Measurements from ENCODE around the gene RXRB. TPM values are rescaled to one million over a fixed set of nuclear protein-coding genes. Genes with fewer than 3 reads are reported as not detected.
A peak's percentile ranks its signal among the peaks of the same experiment; 100 is the strongest.

The RXRB gene
- total and polyA plus RNA-seq, 2 of the 13 experiments (the other 11 are each of a cell fraction or from before 2014, with no cell fraction given): 26.7 to 55.7 TPM

GRCh38 chr6:33206864-33207551 is 6.5 kb upstream of the RXRB start:
- no peak overlapping the region for H2AFZ ChIP-seq (ENCODE audit: low read length)
- FAIRE-seq (no peak), DNase-seq (ENCODE audit: low spot score) (no peak), ATAC-seq (no peak)
- 80% methylated on average over 20 of the region's 20 CpGs for WGBS (ENCODE audit: low lambda C conversion rate)
- H3K79me2 ChIP-seq (ENCODE audit: insufficient read depth, low read length): peaks cover 27% of the 10 kb centered on the region
- CTCF ChIA-PET (ENCODE audit: low intra/inter-chr PET ratio, low total read pairs): no interaction called here
- H3K9me3 ChIP-seq (ENCODE audit: low read length): no peaks in the 10 kb centered on the region
- no TSS peak for BruUV-seq (replicated peaks)
- peaks cover 12 to 30% of the 10 kb centered on the region in 2 experiments for H3K36me3 ChIP-seq (replicated peaks in 1 of 2; ENCODE audit: control insufficient read depth in 1 of 2, insufficient read depth in 2 of 2, low read length in 2 of 2)
- H3K4me1 ChIP-seq (ENCODE audit: insufficient read depth, low read length): peaks cover 63% of the 10 kb centered on the region
- peak overlapping the region; percentile 87 for H3K4me2 ChIP-seq (ENCODE audit: low read depth, low read length)
- H4K20me1 ChIP-seq (ENCODE audit: insufficient read depth, low read length): peaks cover 10% of the 10 kb centered on the region; the same call in 1 of the 2 replicates
- peak overlapping the region; percentile 94; the same call in 1 of the 2 replicates for H3K9ac ChIP-seq (ENCODE audit: insufficient read depth, low read depth, low read length)
- intact Hi-C loops (cut with micrococcal nuclease; ENCODE audit: unreplicated experiment) (no loop called here), in situ Hi-C loops (cut with HindIII; ENCODE audit: extremely low pct_ligation_motif_present, low pct_unique_long_range_greater_than_20kb) (loop anchor here (10.0 kb wide), 1 partner anchor 208 kb away; the partner anchor contains the start of genes CUTA and PHF1)
- peak overlapping the region; percentile 75 for H3K27ac ChIP-seq (ENCODE audit: extremely low read length, insufficient read depth, low read length)
- TF ChIP-seq ZNF253 (CRISPR knock-in tag; IDR thresholded peaks at IDR 0.05; ENCODE audit: borderline replicate concordance) (0 out of 2 replicates have a peak, but pooled peaks have one; percentile 0), PCBP1 (IDR thresholded peaks at IDR 0.05; ENCODE audit: borderline replicate concordance, low read depth, low read length) (peak; percentile 55; the same call in 1 of the 2 replicates), ZNF318 (CRISPR knock-in tag; IDR thresholded peaks at IDR 0.05) (no peak), KAT8 (CRISPR knock-in tag; IDR thresholded peaks at IDR 0.05) (no peak), HCFC1 (IDR thresholded peaks at IDR 0.05; ENCODE audit: low read depth, low read length) (no peak), RFX1 (IDR thresholded peaks at IDR 0.05) (peak; percentile 16; the same call in 1 of the 2 replicates), ZBTB3 (CRISPR knock-in tag; IDR thresholded peaks at IDR 0.05; ENCODE audit: borderline replicate concordance, low read depth) (no peak), HNRNPK (IDR thresholded peaks at IDR 0.05; ENCODE audit: low read depth, low read length, poor library complexity, severe bottlenecking) (peak; percentile 39)
- no peaks in the 10 kb centered on the region; a peak in 1 of 5 replicates for H3K27me3 ChIP-seq (ENCODE audit: control insufficient read depth in 1 of 2, insufficient read depth in 2 of 2, low read length in 2 of 2)
- POLR2A ChIA-PET: interaction anchor here (2.1 to 2.2 kb wide), 3 partner anchors 9 to 64 kb away, joined by 11 to 33 read pairs (median 20); partner anchors contain the start of genes RPS18 and VPS52
- H3K4me3 ChIP-seq (replicated peaks in 1 of 3; ENCODE audit: insufficient read depth in 1 of 3, low read depth in 2 of 3, low read length in 3 of 3): peak overlapping the region; percentile 90 to 93 (median 91); a peak in 5 of 6 replicates
